ENCODE results near the gene LYPD8. TPM values are rescaled to one million over a fixed set of nuclear protein-coding genes. Genes with fewer than 3 reads are reported as not detected.

Gene LYPD8
- total and polyA plus RNA-seq, 2 donors (not counting 3 experiments of a cell fraction or from before 2014, with no cell fraction given), result not detected

- intact Hi-C loops (cut with micrococcal nuclease), result no loop called here
- BruUV-seq (replicated peaks), result no TSS peak
- no peak for FAIRE-seq
These were observed 27.0 kb upstream of the LYPD8 start for GRCh38 chr1:248782416-248783141.

More at GRCh38 chr1:248782416-248783141, 27.0 kb upstream of the LYPD8 start:
- Histone ChIP-seq H4K20me1 (replicated peaks; ENCODE audit: control insufficient read depth, extremely low read depth, insufficient read depth, low read length) (no peaks in the 10 kb centered on the region), H3K27ac (ENCODE audit: insufficient read depth, low read depth, low read length) (no peak overlapping the region), H3K4me2 (ENCODE audit: insufficient read depth, low read length) (no peak overlapping the region), H3K4me3 (replicated peaks in 1 of 3; ENCODE audit: insufficient read depth in 1 of 3, low read depth in 1 of 3, low read length in 3 of 3) (no peak overlapping the region), H3K27me3 (ENCODE audit: control insufficient read depth in 2 of 2, insufficient read depth in 2 of 2, low read length in 2 of 2) (no peaks in the 10 kb centered on the region), H3K4me1 (ENCODE audit: control insufficient read depth, extremely low read depth, insufficient read depth, low read length) (no peaks in the 10 kb centered on the region), H3K9ac (replicated peaks; ENCODE audit: extremely low read depth, insufficient read depth, low read length) (no peak overlapping the region), H3K36me3 (ENCODE audit: control insufficient read depth in 2 of 2, extremely low read depth in 1 of 2, insufficient read depth in 2 of 2, low read length in 2 of 2) (no peaks in the 10 kb centered on the region), H2AFZ (ENCODE audit: low read depth, low read length) (no peak overlapping the region), H3K9me3 (replicated peaks; ENCODE audit: control insufficient read depth, insufficient read depth, low read length) (no peaks in the 10 kb centered on the region), H3K9me1 (replicated peaks; ENCODE audit: control insufficient read depth, extremely low read depth, insufficient read depth, low read length) (no peaks in the 10 kb centered on the region), H3K79me2 (ENCODE audit: control insufficient read depth, insufficient read depth, low read length) (no peaks in the 10 kb centered on the region)
- TF ChIP-seq MAX (IDR thresholded peaks at IDR 0.05; ENCODE audit: insufficient read depth, insufficient read length) (no peak), JUN (IDR thresholded peaks at IDR 0.05; ENCODE audit: borderline replicate concordance, insufficient read depth, insufficient read length, low read depth) (no peak), EZH2 (IDR thresholded peaks at IDR 0.05; ENCODE audit: borderline replicate concordance, low read depth, low read length, severe bottlenecking) (no peak), MYC (IDR thresholded peaks at IDR 0.05; ENCODE audit: low read depth, low read length) (no peak), CTCF (IDR thresholded peaks at IDR 0.05; ENCODE audit: extremely low read depth in 1 of 2, insufficient read depth in 1 of 2, low read depth in 1 of 2, low read length in 2 of 2) (no peak), POLR2A (IDR thresholded peaks at IDR 0.05; ENCODE audit: low read depth, low read length) (no peak), GATA2 (IDR thresholded peaks at IDR 0.05; ENCODE audit: insufficient read depth, insufficient read length, low read depth, low read length) (no peak), FOS (IDR thresholded peaks at IDR 0.05; ENCODE audit: borderline replicate concordance, insufficient read depth, low read length) (no peak), POLR2AphosphoS5 (IDR thresholded peaks at IDR 0.05; ENCODE audit: insufficient read depth, low read depth, low read length) (no peak)
- dilution Hi-C loops (cut with MboI; ENCODE audit: extremely low pct_ligation_motif_present, low sequenced_read_pairs), result no loop called here
- POLR2A ChIA-PET, result no interaction called here
- DNase-seq (ENCODE audit: low read depth, low spot score), result no peak
- CTCF ChIA-PET, result no interaction called here

Data from endothelial cell of umbilical vein (primary cell).